K562 (cell line): ENCODE data around the gene SAMD4A. TPM values are rescaled to one million over a fixed set of nuclear protein-coding genes. Genes with fewer than 3 reads are reported as not detected.

Experiments
- ATAC-seq: fragments of 200-7000 bp; cut with Tn5 transposase; 3 replicates; pipeline ENCODE4 v1.9.1; 2020; ENCODE audit warnings: moderate library complexity
- BruUV-seq: library from RNA; stranded (reverse); fragments of 400-500 nt; replicated peaks from 2 replicates; lab custom pipeline; 2021; lab: Mats Ljungman, UMichigan
- CTCF ChIA-PET: fragments of 300-600 bp; formaldehyde crosslinking; extraction: SDS; loops from one replicate; lab custom pipeline; 2021; ENCODE audit warnings: low intra/inter-chr PET ratio; lab: Yijun Ruan, JAX
- POLR2A ChIA-PET: fragments of 300-600, 350-650 bp; sonication (Branson Sonifier 250); formaldehyde crosslinking; extraction: SDS; loops from one replicate; lab custom pipeline; 2021; ENCODE audit warnings: antibody characterized with exemption, inconsistent platforms; lab: Yijun Ruan, JAX
- DNase-seq, 4 experiments: peaks; one replicate each; pipeline versions ENCODE4 v3.0.0 to v3.0.0-alpha.2; 2011 to 2018; ENCODE audit warnings: low spot score in 3 of 4, mixed read lengths in 3 of 4; ENCODE audit errors: extremely low read depth in 1 of 4
- FAIRE-seq: peaks from 2 replicates; lab custom pipeline; 2011; peaks lifted over from hg19 to GRCh38; lab: Jason Lieb, UNC
- H2AFZ ChIP-seq: 2 replicates; pipeline ENCODE4 v1.6.0; 2011; ENCODE audit warnings: low read depth, low read length, control low read depth, inconsistent platforms
- H3K27ac ChIP-seq: fragments of 200-600 bp; 3 replicates; pipeline ENCODE4 v1.8.0; 2011; ENCODE audit warnings: low read depth, mild to moderate bottlenecking, control low read depth, inconsistent platforms, low read length, moderate library complexity, mixed read lengths; ENCODE audit errors: extremely low read depth
- H3K27me3 ChIP-seq, 2 experiments: fragments of 300-600 bp in 1 of 2; 2 replicates in 1 of 2; 3 replicates in 1 of 2; pipeline versions ENCODE4 v1.6.0 to v1.8.0; 2011; ENCODE audit warnings: inconsistent platforms in 2 of 2, low read length in 2 of 2, mild to moderate bottlenecking in 1 of 2, mixed read lengths in 1 of 2, moderate library complexity in 1 of 2; ENCODE audit not compliant: control insufficient read depth in 2 of 2, insufficient read depth in 2 of 2
- H3K36me3 ChIP-seq: fragments of 300-600 bp; 3 replicates; pipeline ENCODE4 v1.8.0; 2011; ENCODE audit warnings: mild to moderate bottlenecking, low read length, inconsistent platforms; ENCODE audit not compliant: control insufficient read depth, insufficient read depth
- H3K4me1 ChIP-seq, 2 experiments: fragments of 200-600 bp in 1 of 2; replicated peaks in 1 of 2; 2 replicates in 1 of 2; 3 replicates in 1 of 2; pipeline versions ENCODE4 v1.5.1 to v1.8.0; 2011; ENCODE audit warnings: inconsistent platforms in 2 of 2, low read length in 2 of 2, mild to moderate bottlenecking in 1 of 2, mixed read lengths in 1 of 2, moderate library complexity in 1 of 2; ENCODE audit not compliant: control insufficient read depth in 2 of 2, insufficient read depth in 2 of 2
- H3K4me2 ChIP-seq: 2 replicates; pipeline ENCODE4 v1.6.1; 2011; ENCODE audit warnings: low read length, control low read depth, inconsistent platforms, mixed read lengths; ENCODE audit not compliant: insufficient read depth
- H3K4me3 ChIP-seq: fragments of 200-600 bp; sonication (generic), shearing (Covaris generic); 2 replicates; pipeline ENCODE4 v1.5.1; 2016; ENCODE audit warnings: control low read depth, inconsistent platforms
- H3K79me2 ChIP-seq: fragments of 200-600 bp; 3 replicates; pipeline ENCODE4 v1.8.0; 2011; ENCODE audit warnings: low read length, inconsistent platforms; ENCODE audit not compliant: control insufficient read depth, insufficient read depth
- H3K9ac ChIP-seq, 2 experiments: 2 replicates each; pipeline versions ENCODE4 v1.6.0 to v1.6.1; 2011; ENCODE audit warnings: low read depth in 2 of 2, low read length in 2 of 2, control low read depth in 1 of 2, inconsistent platforms in 1 of 2, mild to moderate bottlenecking in 1 of 2, mixed read lengths in 1 of 2; ENCODE audit not compliant: insufficient read depth in 1 of 2
- H3K9me1 ChIP-seq: one replicate; pipeline ENCODE4 v1.6.0; 2011; ENCODE audit warnings: inconsistent platforms, mild to moderate bottlenecking, low read length, moderate library complexity; ENCODE audit not compliant: control insufficient read depth, insufficient read depth
- H3K9me3 ChIP-seq: replicated peaks from 2 replicates; pipeline ENCODE4 v1.5.1; 2011; ENCODE audit warnings: low read depth, low read length, inconsistent platforms; ENCODE audit not compliant: control insufficient read depth, insufficient read depth
- H4K20me1 ChIP-seq: replicated peaks from 2 replicates; pipeline ENCODE4 v1.6.1; 2011; ENCODE audit warnings: low read length, inconsistent platforms, mixed read lengths; ENCODE audit not compliant: control insufficient read depth, insufficient read depth
- ATF2 ChIP-seq: sonication (generic); formaldehyde crosslinking; IDR thresholded peaks from 2 replicates; pipeline ENCODE4 v1.8.1; 2022; ENCODE audit warnings: missing genetic modification reagents
- COPS2 ChIP-seq: fragments of 450-650 bp; conservative IDR thresholded peaks from 2 replicates; pipeline ENCODE4 v1.6.1; 2016; ENCODE audit warnings: mild to moderate bottlenecking, moderate library complexity
- E2F8 ChIP-seq: fragments of 450-650 bp; IDR thresholded peaks from 2 replicates; pipeline ENCODE4 v1.7.1; 2018; ENCODE audit warnings: mild to moderate bottlenecking, low read depth; ENCODE audit not compliant: partially characterized antibody
- ESRRB ChIP-seq: fragments of 250-450 bp; sonication (Bioruptor Pico); IDR thresholded peaks from 2 replicates; pipeline ENCODE4 v1.5.0; 2020; ENCODE audit warnings: mild to moderate bottlenecking, moderate library complexity, borderline replicate concordance
- POLR2AphosphoS2 ChIP-seq: IDR thresholded peaks from 2 replicates; pipeline ENCODE4 v1.6.1; 2012; ENCODE audit warnings: low read length, improper control_type of control experiment
- ZBTB2 ChIP-seq: fragments of 450-650 bp; IDR thresholded peaks from 2 replicates; pipeline ENCODE4 v1.6.1; 2016; ENCODE audit warnings: antibody characterized with exemption
- ZBTB34 ChIP-seq: fragments of 250-450 bp; sonication (Bioruptor Pico); IDR thresholded peaks from 2 replicates; pipeline ENCODE4 v1.8.0; 2021; ENCODE audit warnings: mild to moderate bottlenecking, moderate library complexity
- ZNF217 ChIP-seq: sonication (generic); formaldehyde crosslinking; IDR thresholded peaks from 2 replicates; pipeline ENCODE4 v1.8.0; 2022; ENCODE audit warnings: mild to moderate bottlenecking, missing genetic modification reagents
- ZNF23 ChIP-seq: fragments of 250-450 bp; sonication (Bioruptor Pico); IDR thresholded peaks from 2 replicates; pipeline ENCODE4 v1.4.0; 2020; ENCODE audit warnings: mild to moderate bottlenecking
- ZNF3 ChIP-seq: fragments of 250-450 bp; sonication (Bioruptor Pico); IDR thresholded peaks from 2 replicates; pipeline ENCODE4 v1.5.0; 2021; ENCODE audit warnings: mild to moderate bottlenecking, moderate library complexity
- ZNF347 ChIP-seq: fragments of 450-650 bp; formaldehyde crosslinking; IDR thresholded peaks from 2 replicates; pipeline ENCODE4 v1.4.0; 2020; ENCODE audit warnings: low read depth, mild to moderate bottlenecking, moderate library complexity
- ZNF75A ChIP-seq: fragments of 450-650 bp; formaldehyde crosslinking; IDR thresholded peaks from 2 replicates; pipeline ENCODE4 v1.4.0; 2020; ENCODE audit warnings: mild to moderate bottlenecking
- WGBS: fragments of 100-300 bp; shearing (Covaris generic); methylation state at CpG from one replicate; pipeline ENCODE4 v1.1.6; 2016; ENCODE audit warnings: low coverage, mixed read lengths; ENCODE audit not compliant: insufficient coverage; ENCODE audit errors: missing lambda C conversion rate; 5-methylcytosine and 5-hydroxymethylcytosine counted together
- in situ Hi-C: fragments of 300-500 bp; cut with MboI; formaldehyde crosslinking; loops from 4 replicates; pipeline ENCODE4 v1.15.0; 2018; ENCODE audit warnings: inconsistent platforms, mixed read lengths
- intact Hi-C: fragments of 100-400 bp; cut with micrococcal nuclease; formaldehyde crosslinking; loops from 2 replicates; pipeline ENCODE4 v1.14.2; 2022
- polyA plus RNA-seq, 8 experiments: library from polyadenylated mRNA; depleted of rRNA in 4 of 8; stranded (reverse) in 5 of 8; unstranded in 3 of 8; fragments of >200 nt; fragmentation: Nextera tagmentation in 2 of 8; fragmentation: Illumina TruSeq in 1 of 8; extraction: Ambion mirVana in 2 of 8; extraction: Trizol in 1 of 8; gene quantifications; 2 replicates each; pipeline versions ENCODE4 v1.2.1 to v1.2.3, GENCODE V29; 2011 to 2014; ENCODE audit warnings: inconsistent platforms in 1 of 8, missing spikeins in 1 of 8
- total RNA-seq, 7 experiments: library from RNA; depleted of rRNA in 6 of 7; stranded (reverse); fragments of >200 nt in 6 of 7; fragmentation: Illumina TruSeq in 2 of 7; extraction: Trizol in 2 of 7; gene quantifications; 2 replicates each; pipeline versions ENCODE4 v1.2.1 to v1.2.3, GENCODE V29; 2011 to 2021; ENCODE audit warnings: low replicate concordance in 1 of 7

The SAMD4A gene
- total and polyA plus RNA-seq, 9 of the 15 experiments (the other 6 are each of a cell fraction or from before 2014, with no cell fraction given) = 0.66 to 6.8 (median 3.3) TPM

- ChIA-PET CTCF (no interaction called here), POLR2A (no interaction called here)
- H2AFZ ChIP-seq = no peak overlapping the region
- no peaks in the 10 kb centered on the region for H4K20me1 ChIP-seq
- H3K4me1 ChIP-seq = no peaks in the 10 kb centered on the region; a peak in 2 of 5 replicates
- H3K9me3 ChIP-seq = no peaks in the 10 kb centered on the region
- H3K9me1 ChIP-seq = no peaks in the 10 kb centered on the region
- 71% methylated on average over 2 of the region's 2 CpGs for WGBS
- peaks cover 5% of the 10 kb centered on the region; the same call in 1 of the 3 replicates for H3K79me2 ChIP-seq
- no peaks in the 10 kb centered on the region for H3K27me3 ChIP-seq
- TF ChIP-seq COPS2 (no peak), ZBTB34 (no peak), ZNF3 (CRISPR knock-in tag) (no peak), ZNF217 (CRISPR knock-in tag) (no peak), ATF2 (CRISPR knock-in tag) (no peak), ZNF75A (CRISPR knock-in tag) (no peak), ESRRB (CRISPR knock-in tag) (no peak), ZBTB2 (no peak), E2F8 (no peak), POLR2AphosphoS2 (no peak), ZNF347 (no peak), ZNF23 (no peak)
- in situ Hi-C loops = no loop called here
- ATAC-seq (no peak), FAIRE-seq (no peak), DNase-seq (no peak)
- no peak overlapping the region for H3K27ac ChIP-seq
- intact Hi-C loops = no loop called here
- H3K4me3 ChIP-seq = no peak overlapping the region
- no peaks in the 10 kb centered on the region for H3K36me3 ChIP-seq
- no peak overlapping the region for H3K4me2 ChIP-seq
- BruUV-seq = no TSS peak
- H3K9ac ChIP-seq = no peak overlapping the region
Observed at GRCh38 chr14:54589076-54589475, 22.1 kb downstream of the SAMD4A start.
